GM21447 (cell line): Measurements from ENCODE around the gene DLGAP5.

Experiments used
- ATAC-seq: cut with Tn5 transposase; IDR thresholded peaks from one replicate; pipeline ENCODE4 v1.9.1; 2021; ENCODE audit not compliant: unreplicated experiment

Gene DLGAP5, protein sequence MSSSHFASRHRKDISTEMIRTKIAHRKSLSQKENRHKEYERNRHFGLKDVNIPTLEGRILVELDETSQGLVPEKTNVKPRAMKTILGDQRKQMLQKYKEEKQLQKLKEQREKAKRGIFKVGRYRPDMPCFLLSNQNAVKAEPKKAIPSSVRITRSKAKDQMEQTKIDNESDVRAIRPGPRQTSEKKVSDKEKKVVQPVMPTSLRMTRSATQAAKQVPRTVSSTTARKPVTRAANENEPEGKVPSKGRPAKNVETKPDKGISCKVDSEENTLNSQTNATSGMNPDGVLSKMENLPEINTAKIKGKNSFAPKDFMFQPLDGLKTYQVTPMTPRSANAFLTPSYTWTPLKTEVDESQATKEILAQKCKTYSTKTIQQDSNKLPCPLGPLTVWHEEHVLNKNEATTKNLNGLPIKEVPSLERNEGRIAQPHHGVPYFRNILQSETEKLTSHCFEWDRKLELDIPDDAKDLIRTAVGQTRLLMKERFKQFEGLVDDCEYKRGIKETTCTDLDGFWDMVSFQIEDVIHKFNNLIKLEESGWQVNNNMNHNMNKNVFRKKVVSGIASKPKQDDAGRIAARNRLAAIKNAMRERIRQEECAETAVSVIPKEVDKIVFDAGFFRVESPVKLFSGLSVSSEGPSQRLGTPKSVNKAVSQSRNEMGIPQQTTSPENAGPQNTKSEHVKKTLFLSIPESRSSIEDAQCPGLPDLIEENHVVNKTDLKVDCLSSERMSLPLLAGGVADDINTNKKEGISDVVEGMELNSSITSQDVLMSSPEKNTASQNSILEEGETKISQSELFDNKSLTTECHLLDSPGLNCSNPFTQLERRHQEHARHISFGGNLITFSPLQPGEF

GRCh38 chr14:55191203-55192053 lies at the start of gene DLGAP5:
TSS of gene DLGAP5 (minus strand) at chr14:55191585. CDS start at chr14:55189179, 2,406 bp downstream.
- ATAC-seq = peak; percentile 98

DNA sequence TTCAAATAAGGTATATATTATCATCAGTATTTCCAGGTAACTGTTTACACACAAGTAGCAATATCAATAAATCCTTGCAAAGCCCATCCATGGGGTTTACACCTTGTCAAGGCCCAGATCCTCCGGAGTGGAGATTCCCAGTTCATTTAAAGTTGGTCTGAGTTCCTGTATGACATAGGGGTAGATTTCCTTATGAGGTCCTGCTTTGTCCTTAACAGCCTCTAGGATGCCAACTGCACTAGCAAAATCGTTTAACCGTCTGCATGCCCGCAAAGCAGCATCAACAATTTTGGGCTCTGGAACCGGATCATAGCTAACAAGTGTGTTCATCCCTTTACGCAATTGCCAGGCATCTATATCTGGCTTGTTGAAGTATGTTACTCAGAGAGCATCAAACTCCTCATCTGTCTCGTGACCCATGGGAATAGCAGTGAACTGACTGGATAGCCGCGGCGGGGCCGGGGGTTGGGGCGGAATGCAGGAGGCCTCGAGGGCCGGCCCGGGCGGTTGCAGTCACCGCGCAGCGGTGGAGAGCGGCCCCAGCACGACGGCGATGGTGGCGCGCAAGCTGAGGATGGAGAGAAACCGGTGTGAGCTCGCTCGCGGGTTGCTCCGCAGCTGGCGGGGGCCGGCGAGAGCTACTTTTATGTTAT lies 49.3 kb upstream of the DLGAP5 start:
- no peak for ATAC-seq

- ATAC-seq = no peak
Observed at GRCh38 chr14:55239320-55239719, 47.9 kb upstream of the DLGAP5 start.

DNA sequence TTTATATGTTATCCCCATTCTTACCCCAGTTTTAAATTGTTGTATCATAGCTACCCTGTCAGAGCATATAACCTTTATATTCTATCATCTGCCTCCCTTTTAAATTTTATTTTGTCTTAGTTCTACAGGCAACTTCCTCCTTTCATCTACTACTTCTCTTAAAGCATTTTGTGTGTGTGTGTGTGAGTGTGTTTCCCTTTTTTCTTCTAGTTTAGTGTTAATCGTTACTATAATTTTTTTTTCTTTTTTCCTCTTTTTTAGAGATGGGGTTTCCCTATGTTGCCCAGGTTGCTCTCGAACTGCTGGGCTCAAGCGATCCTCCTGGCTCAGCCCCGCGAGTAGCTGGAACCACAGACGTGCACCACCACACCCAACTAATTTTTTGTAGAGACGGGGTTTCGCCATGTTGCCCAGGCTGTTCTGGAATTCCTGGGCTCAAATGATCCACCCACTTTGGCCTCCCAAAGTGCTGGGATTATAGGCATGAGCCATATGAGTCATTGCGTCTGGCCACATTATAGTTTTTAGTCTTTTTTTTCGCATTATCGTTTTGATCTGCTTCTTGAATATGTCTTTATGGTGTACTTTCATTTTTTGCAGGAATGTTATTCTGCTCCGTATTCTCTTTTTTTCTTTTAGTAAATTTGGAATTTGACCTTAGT lies 46.8 kb upstream of the DLGAP5 start:
- ATAC-seq = no peak

DNA sequence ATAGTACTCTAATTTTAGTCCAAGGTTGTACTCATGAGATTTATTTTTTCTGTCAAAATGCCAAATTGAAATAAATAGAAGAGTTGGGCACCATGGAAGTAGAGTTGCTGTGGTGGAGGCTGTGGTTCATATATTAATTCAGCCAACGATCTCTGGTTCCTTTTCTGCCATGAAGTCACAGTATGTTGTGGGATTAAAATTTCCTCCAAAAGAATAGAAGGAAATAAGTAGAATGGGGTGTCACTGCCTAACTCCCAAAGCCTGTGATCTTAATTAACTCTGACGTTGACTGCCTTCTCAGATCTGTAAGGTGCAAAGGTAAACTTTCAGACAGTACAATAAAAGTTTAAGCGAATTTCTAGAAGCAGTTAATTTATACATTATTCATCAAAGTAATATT lies 42.2 kb upstream of the DLGAP5 start:
- ATAC-seq = no peak

GRCh38 chr14:55228261-55228660 lies 36.9 kb upstream of the DLGAP5 start:
- ATAC-seq = no peak

- ATAC-seq = no peak
Observed at GRCh38 chr14:55223364-55223763, 32.0 kb upstream of the DLGAP5 start.

GRCh38 chr14:55221968-55222367 lies 30.6 kb upstream of the DLGAP5 start:
- ATAC-seq = no peak

DNA sequence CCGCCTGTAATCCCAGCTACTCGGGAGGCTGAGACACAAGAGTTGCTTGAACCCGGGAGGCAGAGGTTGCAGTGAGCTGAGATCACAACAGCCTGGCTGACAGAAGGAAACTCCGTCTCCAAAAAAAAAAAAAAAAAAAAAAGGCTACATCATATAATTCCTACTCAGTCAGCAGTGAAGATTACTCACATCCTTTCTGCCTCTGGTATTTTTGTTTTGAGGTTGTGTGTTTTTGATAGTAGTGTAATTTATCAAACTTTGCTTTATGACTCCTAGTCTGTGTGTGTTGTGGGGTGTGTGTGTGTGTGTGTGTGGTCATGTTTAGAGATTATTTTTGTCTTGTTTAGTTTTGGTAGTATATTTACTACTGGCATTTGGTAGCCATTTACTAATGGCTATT lies 29.8 kb upstream of the DLGAP5 start:
- ATAC-seq = no peak

GRCh38 chr14:55220230-55220629 lies 28.8 kb upstream of the DLGAP5 start:
- no peak for ATAC-seq

DNA sequence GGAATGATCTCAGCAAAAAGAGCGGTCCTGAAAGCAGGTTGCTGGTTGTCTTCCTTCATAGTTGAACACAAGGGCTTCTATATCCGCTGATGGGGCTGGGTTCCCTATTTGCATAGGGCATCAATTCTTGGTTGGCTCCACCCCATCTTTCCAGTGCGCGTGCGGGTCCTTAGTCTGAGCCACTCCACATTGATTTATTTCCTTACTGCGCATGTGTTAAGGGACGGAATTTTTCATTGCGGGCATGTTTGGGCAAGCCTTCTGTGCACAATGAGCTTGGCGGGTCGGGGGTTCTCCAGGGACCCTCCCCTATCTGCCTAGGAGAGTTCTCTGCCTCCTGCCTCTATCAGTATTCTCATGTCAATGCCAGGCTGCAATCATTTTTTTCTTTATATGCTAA lies 21.2 kb upstream of the DLGAP5 start:
- ATAC-seq = no peak

DNA sequence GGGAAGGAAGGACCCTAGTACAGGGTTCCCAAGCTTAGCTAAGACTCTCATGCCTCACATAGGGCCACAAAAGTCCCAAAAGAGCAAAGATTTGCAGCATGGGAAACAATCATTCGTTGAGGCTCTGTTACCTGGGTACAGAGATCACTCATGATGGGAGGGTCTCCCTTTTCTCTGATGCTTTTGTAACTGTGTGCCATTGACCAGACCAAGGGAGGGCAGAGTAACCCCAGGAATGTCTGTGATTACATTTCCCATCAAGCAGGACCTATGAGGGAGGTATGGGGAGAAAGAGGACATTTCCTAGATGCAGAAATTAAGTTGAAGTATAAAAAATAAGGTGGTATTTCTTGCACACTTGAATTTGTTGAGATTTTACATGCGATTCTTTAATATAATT lies 16.4 kb upstream of the DLGAP5 start:
- no peak for ATAC-seq

DNA sequence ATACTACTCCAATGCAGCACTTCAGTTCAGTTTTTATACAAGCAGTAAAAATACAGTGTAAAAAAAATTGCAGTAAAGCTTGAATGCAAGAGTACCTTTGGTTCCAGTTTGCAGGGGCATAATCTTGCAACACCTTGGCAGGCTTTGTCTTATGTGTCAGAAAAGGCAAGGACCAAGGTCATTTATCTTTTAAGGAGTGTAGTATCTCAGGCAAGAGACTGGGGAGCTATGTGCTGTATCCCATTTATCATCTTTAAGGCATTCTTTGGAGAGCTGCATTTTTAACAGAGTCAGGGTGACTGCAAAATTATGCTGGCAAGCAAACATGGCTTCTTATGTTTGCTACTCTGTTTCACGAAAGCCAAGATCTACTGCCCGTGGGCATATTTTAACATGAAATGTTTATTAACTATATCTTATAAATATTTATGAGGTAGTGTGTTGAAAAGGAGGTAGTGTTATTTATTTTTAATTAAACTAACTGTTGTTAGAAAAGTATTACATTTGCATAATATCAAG lies 14.8 kb upstream of the DLGAP5 start:
- no peak for ATAC-seq

DNA sequence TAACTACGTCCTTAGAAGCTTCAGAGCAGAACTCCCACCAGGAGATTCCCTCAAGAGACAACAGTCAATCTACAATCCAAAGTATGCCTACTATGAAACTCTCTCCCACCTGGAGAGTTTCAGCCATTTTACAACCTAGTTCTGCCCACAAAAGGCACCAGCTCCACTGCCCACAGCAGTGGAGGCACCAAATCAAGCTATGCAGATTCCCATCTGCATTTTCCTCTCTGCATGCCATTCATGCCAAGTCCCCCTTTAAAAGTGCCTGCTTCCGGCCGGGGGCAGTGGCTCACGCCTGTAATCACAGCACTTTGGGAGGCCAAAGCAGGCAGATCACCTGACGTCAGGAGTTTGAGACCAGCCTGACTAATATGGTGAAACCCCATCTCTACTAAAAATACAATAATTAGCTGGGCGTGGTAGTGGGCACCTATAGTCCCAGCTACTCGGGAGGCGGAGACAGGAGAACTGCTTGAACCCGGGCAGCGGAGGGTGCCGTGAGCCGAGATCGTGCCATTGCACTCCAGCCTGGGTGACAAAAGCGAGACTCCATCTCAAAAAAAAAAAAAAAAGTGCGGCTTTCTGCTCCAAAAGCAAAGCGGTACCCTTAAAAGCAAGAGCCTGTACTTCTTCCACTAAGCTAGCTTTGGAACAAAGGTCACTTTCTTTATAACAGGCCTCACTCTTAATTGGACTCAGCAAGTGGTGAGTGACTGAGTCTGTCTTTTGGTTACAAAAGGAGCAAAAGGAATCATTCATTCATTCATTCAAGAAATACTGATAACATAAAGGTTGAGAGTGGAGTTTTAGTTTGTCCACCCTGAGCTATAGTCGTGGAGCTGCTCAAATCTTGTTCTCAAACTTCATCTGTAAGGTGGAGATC lies 10.1 kb upstream of the DLGAP5 start:
- ATAC-seq = no peak

- no peak for ATAC-seq
Observed at GRCh38 chr14:55200651-55201050, 9.3 kb upstream of the DLGAP5 start.

GRCh38 chr14:55198749-55199148 lies 7.4 kb upstream of the DLGAP5 start:
- no peak for ATAC-seq

DNA sequence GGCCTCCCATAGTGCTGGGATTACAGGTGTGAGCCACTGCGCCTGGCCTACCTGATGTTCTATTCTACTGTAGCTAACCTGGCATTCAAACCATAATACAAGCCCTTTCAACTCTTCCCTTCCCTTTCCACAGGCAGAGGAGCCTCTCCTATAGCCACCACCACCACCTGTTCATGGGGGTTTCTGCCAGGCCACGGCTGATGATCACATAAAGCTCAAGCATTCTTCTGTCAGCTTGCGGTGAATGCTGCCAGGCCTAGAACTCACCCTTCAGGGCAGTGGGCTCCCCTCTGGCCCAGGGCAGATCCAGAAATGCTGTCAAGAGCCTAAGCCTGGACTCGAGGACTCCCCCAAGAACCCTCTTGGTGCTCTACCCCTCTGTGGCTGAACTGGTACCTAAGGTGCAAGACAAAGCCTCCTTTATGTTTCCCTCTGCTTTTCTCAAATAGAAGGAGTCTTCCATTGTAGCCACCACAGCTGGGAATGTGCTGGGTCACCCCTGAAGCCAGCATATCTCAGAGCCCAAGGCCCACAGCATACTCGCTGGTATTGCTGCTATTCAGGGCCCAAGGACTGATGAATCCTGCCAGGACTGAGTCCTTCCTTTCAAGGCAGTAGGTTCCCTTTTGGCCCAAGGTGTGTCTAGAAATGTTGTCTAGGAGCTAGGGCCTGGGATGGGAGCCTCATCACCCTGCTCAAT lies 3.4 kb upstream of the DLGAP5 start:
- no peak for ATAC-seq

GRCh38 chr14:55192054-55192621 lies 753 bp upstream of the DLGAP5 start:
- no peak for ATAC-seq
